NOMO-1 treated with DMSO at 0.1 percent for 48 hours (cell line): ENCODE measurements around the gene SULT1E1.

ENCODE experiments used
- DNase-seq: peaks from one replicate; lab custom pipeline; 2025; ENCODE audit not compliant: unreplicated experiment; lab: John Stamatoyannopoulos, UW

Gene SULT1E1

DNA sequence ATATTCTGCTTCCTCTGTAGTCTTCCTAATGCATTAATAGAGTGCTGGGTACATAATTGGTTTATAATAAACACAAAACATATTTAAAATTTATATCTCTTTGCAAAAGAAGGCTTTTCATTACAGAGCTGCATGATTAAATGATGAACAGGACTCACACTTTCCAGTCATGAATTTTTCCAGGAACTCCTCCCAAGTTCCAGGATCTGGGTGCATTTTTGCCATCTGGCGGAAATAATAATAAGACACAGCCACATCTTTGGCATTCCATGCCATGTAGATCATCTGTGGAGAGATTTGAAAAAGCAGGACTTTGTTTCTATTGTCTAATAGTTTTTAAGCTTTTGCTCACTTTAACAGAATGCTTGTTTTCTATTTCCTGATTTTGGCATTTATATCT lies 59.3 kb downstream of the SULT1E1 start:
- no peak for DNase-seq

DNA sequence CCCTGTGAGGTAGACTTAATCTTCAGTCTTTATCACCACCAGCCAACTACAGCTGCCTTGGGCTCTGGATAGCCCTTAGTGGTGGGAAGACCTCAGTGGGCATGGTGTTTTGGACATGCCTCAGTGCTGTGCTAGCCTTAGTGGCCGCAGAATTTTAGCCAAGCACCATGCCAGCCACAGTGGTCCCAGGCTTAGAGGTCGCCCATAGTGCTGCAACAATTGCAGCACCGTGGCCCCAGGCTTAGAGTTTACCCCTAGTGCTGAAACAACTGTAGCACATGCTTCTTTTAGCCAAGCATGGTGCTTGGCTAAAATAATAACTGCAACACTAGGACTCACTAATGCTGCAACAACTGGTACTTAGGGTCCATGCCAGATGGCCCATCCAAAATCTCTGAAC lies 60.6 kb downstream of the SULT1E1 start:
- no peak for DNase-seq

DNA sequence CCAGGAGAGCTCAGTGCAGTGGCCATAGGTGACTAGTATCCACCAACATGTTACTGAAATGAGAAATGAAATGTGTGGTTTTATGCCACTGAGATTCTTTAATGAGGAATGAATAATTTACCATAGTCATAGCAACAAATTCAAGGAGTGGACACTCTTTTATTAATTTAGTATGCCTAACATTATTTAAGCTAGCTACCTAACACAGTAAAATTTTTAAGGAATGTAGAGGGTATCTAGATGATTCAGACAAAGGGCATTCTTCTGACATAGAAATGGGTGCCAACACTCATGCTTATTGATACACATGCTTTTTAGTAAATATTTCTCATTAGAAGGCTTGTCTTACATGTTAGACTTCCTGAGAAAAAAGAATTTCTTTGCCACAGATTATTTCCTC lies 66.2 kb downstream of the SULT1E1 start:
- DNase-seq = no peak
